Right lobe of liver (tissue), 6 donors: ENCODE results near the gene ZNF384. TPM values are rescaled to one million over a fixed set of nuclear protein-coding genes. Genes with fewer than 3 reads are reported as not detected.

ENCODE experiments used
- ATAC-seq, 4 donors: fragments of 200-7000 bp; cut with Tn5 transposase; one replicate each; pipeline ENCODE4 v1.9.1; 2020; ENCODE audit warnings: mild to moderate bottlenecking in 4 of 4, moderate library complexity in 4 of 4
- DNase-seq, 3 donors: peaks; one replicate each; pipeline ENCODE4 v3.0.0-alpha.2; 2020
- H3K27ac ChIP-seq, 3 donors: fragments of 200-600 bp; one replicate each; pipeline ENCODE4 v1.8.0; 2022
- H3K27me3 ChIP-seq, 2 donors: fragments of 200-600 bp; one replicate each; pipeline ENCODE4 v1.8.0; 2022
- H3K36me3 ChIP-seq, 4 donors: fragments of 200-600 bp; sonication (generic) in 1 of 4; one replicate each; pipeline versions ENCODE4 v1.5.1 to v1.8.0; 2017 to 2022; ENCODE audit warnings: control low read depth in 1 of 4
- H3K4me1 ChIP-seq, 4 donors: fragments of 200-600 bp; sonication (generic) in 1 of 4; one replicate each; pipeline versions ENCODE4 v1.5.1 to v1.8.0; 2017 to 2022; ENCODE audit warnings: control low read depth in 1 of 4
- H3K4me3 ChIP-seq, 3 donors: fragments of 200-600 bp; one replicate each; pipeline ENCODE4 v1.8.0; 2022
- H3K9me3 ChIP-seq, 4 donors: fragments of 200-600 bp; sonication (generic) in 1 of 4; one replicate each; pipeline versions ENCODE4 v1.5.1 to v1.8.0; 2017 to 2022; ENCODE audit warnings: control low read depth in 1 of 4
- CTCF ChIP-seq, 4 donors: fragments of 200-600 bp in 3 of 4; fragments of 450-650 bp in 1 of 4; IDR thresholded peaks; one replicate each; pipeline versions ENCODE4 v1.5.1 to v1.8.0; 2016 to 2022; ENCODE audit warnings: antibody characterized with exemption in 4 of 4, mild to moderate bottlenecking in 2 of 4
- POLR2A ChIP-seq: fragments of 450-650 bp; IDR thresholded peaks from one replicate; pipeline ENCODE4 v1.6.1; 2017; ENCODE audit warnings: antibody characterized with exemption, mild to moderate bottlenecking
- WGBS: methylation state at CpG from one replicate; pipeline ENCODE4 v1.1.6; 2018; ENCODE audit warnings: low coverage, low lambda C conversion rate; ENCODE audit not compliant: insufficient coverage; ENCODE audit errors: missing lambda C conversion rate; 5-methylcytosine and 5-hydroxymethylcytosine counted together
- intact Hi-C, 2 donors: fragments of 100-400 bp; cut with DNase I; formaldehyde crosslinking; loops; one replicate each; pipeline versions ENCODE4 v1.11.2 to v1.14.1; 2022
- long read RNA-seq: library from polyadenylated mRNA; unstranded; transcript quantifications from one replicate; pipeline ENCODE4 v2.0.0, GENCODE V29; 2019
- total RNA-seq, 6 experiments: library from RNA; depleted of rRNA in 2 of 6; stranded (reverse); fragments of >200 nt in 2 of 6; fragmentation: NEBNext Ultra II Directional in 3 of 6; extraction: Animal tissue kit (Norgen Biotek cat#: 25700) in 3 of 6; gene quantifications; one replicate each; pipeline versions ENCODE4 v1.1.0 to v1.2.4, GENCODE V29; 2016 to 2023
- donor health status: DM: no; HTN: yes; CAD: no.
- donor health status: DM: no; HTN: no; CAD: no.
- donor health status: DM: no; HTN: no; CAD: no.
- donor health status: DM: no; HTN: yes; CAD: no.
- donor health status: DM: no; HTN: yes; CAD: no.

ZNF384 gene
- 10 to 100 TPM; 11.9 to 22.3 (median 18.3) TPM for total RNA-seq
- long read RNA-seq, partial matches to known transcripts, result 1 of 2 reads
- long read RNA-seq, other reads (novel, unspliced or antisense), result 1 of 2 reads

- DNase-seq (peak; percentile 97 to 99 (median 98)), ATAC-seq (peak; percentile 92 to 94 (median 93))
- 0% methylated on average over 30 of the region's 72 CpGs for WGBS
- TF ChIP-seq CTCF (IDR thresholded peaks at IDR 0.05) (peak in 3 of 4 donors; percentile 21 to 35 (median 27)), POLR2A (peak; percentile 61)
- Histone ChIP-seq H3K4me1 (peaks cover 0 to 28% (median 7%) of the 10 kb centered on the region in 4 donors), H3K9me3 (no peaks in the 10 kb centered on the region), H3K27ac (peak within 1 kb of the TSS; percentile 83 to 93 (median 86)), H3K4me3 (peak within 1 kb of the TSS; percentile 92 to 99 (median 92)), H3K36me3 (no peaks in the 10 kb centered on the region), H3K27me3 (no peaks in the 10 kb centered on the region)
- intact Hi-C loops, result no loop called here
Observed at GRCh38 chr12:6688999-6689882, at the start of gene ZNF384. Gene ZNF384 (minus strand): TSS chr12:6689375. CDS start chr12:6679520, 9,855 bp downstream.

- H3K4me1 ChIP-seq, result peaks cover 0 to 4% (median 0%) of the 10 kb centered on the region in 4 donors
- intact Hi-C loops, result no loop called here
- TF ChIP-seq CTCF (IDR thresholded peaks at IDR 0.05), result no peak
- TF ChIP-seq POLR2A, result no peak
- no peaks in the 10 kb centered on the region for H3K27me3 ChIP-seq
- H3K9me3 ChIP-seq, result no peaks in the 10 kb centered on the region
- H3K4me3 ChIP-seq, result no peak overlapping the region
- peaks cover 0 to 4% (median 0%) of the 10 kb centered on the region in 4 donors for H3K36me3 ChIP-seq
- H3K27ac ChIP-seq, result no peak overlapping the region
- DNase-seq, result no peak
- no peak for ATAC-seq
- 72% methylated on average over 4 of the region's 5 CpGs for WGBS
Observed at GRCh38 chr12:6736754-6737153, 47.6 kb upstream of the ZNF384 start.

DNA sequence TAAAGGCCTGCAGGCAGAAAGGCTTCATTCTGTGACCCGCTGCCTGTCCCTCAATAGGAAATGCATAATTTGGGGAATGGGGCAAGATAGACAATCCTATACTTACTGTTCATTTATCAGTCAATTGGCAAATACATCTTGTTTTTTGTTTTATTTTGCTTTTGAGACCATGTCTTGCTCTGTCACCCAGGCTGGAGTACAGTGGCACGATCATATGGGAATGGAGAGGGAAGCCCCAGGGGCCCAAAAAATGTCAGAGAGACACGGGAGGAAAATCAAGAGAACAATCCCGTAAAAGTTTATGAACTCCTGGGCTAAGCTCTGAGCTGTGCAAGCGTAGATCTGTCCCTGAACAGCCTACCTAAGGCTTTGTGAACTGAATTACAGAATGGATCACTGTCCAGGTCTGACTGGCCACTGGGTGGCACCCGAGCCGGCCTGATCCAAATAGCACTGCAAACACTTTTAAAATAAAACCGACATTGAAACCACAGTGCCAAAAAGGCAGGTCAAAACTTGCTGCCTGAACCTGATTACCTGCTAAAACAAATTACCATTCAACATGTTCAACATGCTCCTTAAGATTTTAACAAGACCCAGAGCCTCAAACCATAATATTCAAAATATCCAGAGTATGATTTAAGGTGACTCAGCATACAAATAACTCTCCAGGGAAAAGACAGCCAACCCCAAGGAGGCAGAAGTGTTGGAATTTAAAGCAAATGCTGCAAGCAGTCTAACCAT, 46.4 kb upstream of the ZNF384 start:
- Histone ChIP-seq H3K4me3 (no peak overlapping the region), H3K9me3 (no peaks in the 10 kb centered on the region), H3K27me3 (no peaks in the 10 kb centered on the region), H3K36me3 (peaks cover 0 to 16% (median 4%) of the 10 kb centered on the region in 4 donors), H3K27ac (no peak overlapping the region), H3K4me1 (peaks cover 0 to 4% (median 0%) of the 10 kb centered on the region in 4 donors)
- peak; percentile 97 to 99 (median 98) for ATAC-seq
- DNase-seq, result peak; percentile 74 to 79 (median 77)
- TF ChIP-seq CTCF (IDR thresholded peaks at IDR 0.05) (peak; percentile 79 to 87 (median 85)), POLR2A (no peak)
- intact Hi-C loops, result no loop called here
- WGBS, result 25% methylated on average over 8 of the region's 8 CpGs

GRCh38 chr12:6734506-6735387, 45.6 kb upstream of the ZNF384 start:
- H3K27ac ChIP-seq, result no peak overlapping the region
- peaks cover 0 to 25% (median 8%) of the 10 kb centered on the region in 4 donors for H3K36me3 ChIP-seq
- DNase-seq, result no peak

More at GRCh38 chr12:6734506-6735387, 45.6 kb upstream of the ZNF384 start:
- TF ChIP-seq CTCF (IDR thresholded peaks at IDR 0.05) (no peak), POLR2A (no peak)
- H3K9me3 ChIP-seq, result no peaks in the 10 kb centered on the region
- no peaks in the 10 kb centered on the region for H3K27me3 ChIP-seq
- peaks cover 0 to 4% (median 0%) of the 10 kb centered on the region in 4 donors for H3K4me1 ChIP-seq
- ATAC-seq, result no peak
- whole genome bisulfite sequencing, result 69% methylated on average over 8 of the region's 10 CpGs
- H3K4me3 ChIP-seq, result no peak overlapping the region
- intact Hi-C loops, result loop anchor here (5.0 kb wide), 2 partner anchors 93 to 103 kb away; partner anchors contain the start of gene P3H3 (in 1 of the 2)
